Loucy (cell line): ENCODE measurements around the gene C9orf50.

Experiments
- EZH2phosphoT487 ChIP-seq: fragments of 200-600 bp; IDR thresholded peaks from 2 replicates; pipeline ENCODE4 v1.6.1; 2018; ENCODE audit warnings: antibody characterized with exemption, mild to moderate bottlenecking, moderate library complexity, borderline replicate concordance
- TF ChIP-seq, protein P1 (sequence below): fragments of 200-600 bp; sonication (generic); conservative IDR thresholded peaks from 2 replicates; pipeline ENCODE4 v1.5.1; 2014; ENCODE audit warnings: mild to moderate bottlenecking, antibody characterized with exemption, low read length

- TF ChIP-seq, protein P1, sequence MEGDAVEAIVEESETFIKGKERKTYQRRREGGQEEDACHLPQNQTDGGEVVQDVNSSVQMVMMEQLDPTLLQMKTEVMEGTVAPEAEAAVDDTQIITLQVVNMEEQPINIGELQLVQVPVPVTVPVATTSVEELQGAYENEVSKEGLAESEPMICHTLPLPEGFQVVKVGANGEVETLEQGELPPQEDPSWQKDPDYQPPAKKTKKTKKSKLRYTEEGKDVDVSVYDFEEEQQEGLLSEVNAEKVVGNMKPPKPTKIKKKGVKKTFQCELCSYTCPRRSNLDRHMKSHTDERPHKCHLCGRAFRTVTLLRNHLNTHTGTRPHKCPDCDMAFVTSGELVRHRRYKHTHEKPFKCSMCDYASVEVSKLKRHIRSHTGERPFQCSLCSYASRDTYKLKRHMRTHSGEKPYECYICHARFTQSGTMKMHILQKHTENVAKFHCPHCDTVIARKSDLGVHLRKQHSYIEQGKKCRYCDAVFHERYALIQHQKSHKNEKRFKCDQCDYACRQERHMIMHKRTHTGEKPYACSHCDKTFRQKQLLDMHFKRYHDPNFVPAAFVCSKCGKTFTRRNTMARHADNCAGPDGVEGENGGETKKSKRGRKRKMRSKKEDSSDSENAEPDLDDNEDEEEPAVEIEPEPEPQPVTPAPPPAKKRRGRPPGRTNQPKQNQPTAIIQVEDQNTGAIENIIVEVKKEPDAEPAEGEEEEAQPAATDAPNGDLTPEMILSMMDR: peak; percentile 52
- TF ChIP-seq EZH2phosphoT487: no peak
These were observed 10.2 kb downstream of the C9orf50 start for GRCh38 chr9:129610473-129611306.
